H9 (cell line): ENCODE measurements around the gene TRIM43. TPM values are rescaled to one million over a fixed set of nuclear protein-coding genes. Genes with fewer than 3 reads are reported as not detected.
"Not testable (repeated sequence)": the region's sequence is repeated elsewhere in the genome, so short reads cannot be mapped to it uniquely, and the experiment has no call there.

Source experiments
- DNase-seq: peaks from one replicate; pipeline ENCODE4 v3.0.0-alpha.2; 2017
- H2AFZ ChIP-seq: one replicate; pipeline ENCODE4 v1.6.1; 2013; ENCODE audit warnings: mild to moderate bottlenecking, low read length, control low read depth, moderate library complexity
- H2AK5ac ChIP-seq: 2 replicates; pipeline ENCODE4 v1.6.1; 2013; ENCODE audit warnings: low read length, control low read depth, mixed read lengths; ENCODE audit not compliant: insufficient read length
- H2BK120ac ChIP-seq: one replicate; pipeline ENCODE4 v1.6.1; 2013; ENCODE audit warnings: low read depth, mild to moderate bottlenecking, low read length, control low read depth, inconsistent platforms; ENCODE audit not compliant: poor library complexity, severe bottlenecking
- H2BK12ac ChIP-seq: 2 replicates; pipeline ENCODE4 v1.6.1; 2013; ENCODE audit warnings: low read length, control low read depth, mixed read lengths, low read depth; ENCODE audit not compliant: insufficient read length
- H2BK15ac ChIP-seq: 2 replicates; pipeline ENCODE4 v1.6.1; 2013; ENCODE audit warnings: low read depth, low read length, control low read depth
- H2BK20ac ChIP-seq: one replicate; pipeline ENCODE4 v1.6.1; 2013; ENCODE audit warnings: low read depth, mild to moderate bottlenecking, low read length, control low read depth, inconsistent platforms; ENCODE audit not compliant: poor library complexity, severe bottlenecking
- H2BK5ac ChIP-seq: 2 replicates; pipeline ENCODE4 v1.6.1; 2013; ENCODE audit warnings: low read length, control low read depth, mixed read lengths; ENCODE audit not compliant: insufficient read length
- H3K14ac ChIP-seq: 2 replicates; pipeline ENCODE4 v1.6.1; 2013; ENCODE audit warnings: low read length, control low read depth; ENCODE audit not compliant: insufficient read depth
- H3K18ac ChIP-seq: 2 replicates; pipeline ENCODE4 v1.6.1; 2013; ENCODE audit warnings: low read depth, mild to moderate bottlenecking, mixed read lengths, low read length, control low read depth; ENCODE audit not compliant: insufficient read length
- H3K23ac ChIP-seq: 2 replicates; pipeline ENCODE4 v1.6.1; 2013; ENCODE audit warnings: low read length, control low read depth, mixed read lengths, low read depth; ENCODE audit not compliant: insufficient read length
- H3K23me2 ChIP-seq: 2 replicates; pipeline ENCODE4 v1.6.1; 2013; ENCODE audit warnings: low read depth, mild to moderate bottlenecking, mixed read lengths, low read length, control low read depth; ENCODE audit not compliant: insufficient read length, poor library complexity, severe bottlenecking
- H3K27ac ChIP-seq: 2 replicates; pipeline ENCODE4 v1.5.1; 2013; ENCODE audit warnings: low read length, control low read depth, mixed read lengths, low read depth; ENCODE audit not compliant: insufficient read length
- H3K27me3 ChIP-seq: 2 replicates; pipeline ENCODE4 v1.6.1; 2013; ENCODE audit warnings: low read length, control low read depth, inconsistent platforms; ENCODE audit not compliant: insufficient read depth
- H3K4ac ChIP-seq: 2 replicates; pipeline ENCODE4 v1.6.1; 2013; ENCODE audit warnings: low read depth, mild to moderate bottlenecking, control low read depth, inconsistent platforms, low read length, moderate library complexity
- H3K4me1 ChIP-seq: 2 replicates; pipeline ENCODE4 v1.6.1; 2013; ENCODE audit warnings: low read length, control low read depth, inconsistent platforms; ENCODE audit not compliant: insufficient read depth
- H3K4me2 ChIP-seq: 2 replicates; pipeline ENCODE4 v1.6.1; 2013; ENCODE audit warnings: low read length, control low read depth, mixed read lengths; ENCODE audit not compliant: insufficient read length, insufficient read depth
- H3K56ac ChIP-seq: 2 replicates; pipeline ENCODE4 v1.6.1; 2013; ENCODE audit warnings: low read depth, mild to moderate bottlenecking, mixed read lengths, low read length, control low read depth; ENCODE audit not compliant: insufficient read length
- H3K79me1 ChIP-seq: 2 replicates; pipeline ENCODE4 v1.6.1; 2013; ENCODE audit warnings: low read depth, mild to moderate bottlenecking, moderate library complexity, low read length, control low read depth, inconsistent platforms; ENCODE audit not compliant: insufficient read depth, poor library complexity, severe bottlenecking
- H3K79me2 ChIP-seq: 2 replicates; pipeline ENCODE4 v1.6.1; 2013; ENCODE audit warnings: low read length, control low read depth, inconsistent platforms; ENCODE audit not compliant: insufficient read depth
- H3K9ac ChIP-seq: 2 replicates; pipeline ENCODE4 v1.6.1; 2013; ENCODE audit warnings: low read length, control low read depth, mixed read lengths; ENCODE audit not compliant: insufficient read length; ENCODE audit errors: extremely low read depth
- H3K9me3 ChIP-seq: one replicate; pipeline ENCODE4 v1.6.1; 2013; ENCODE audit warnings: low read depth, low read length, inconsistent platforms; ENCODE audit not compliant: control insufficient read depth
- H3T11ph ChIP-seq: one replicate; pipeline ENCODE4 v1.6.1; 2013; ENCODE audit warnings: mild to moderate bottlenecking, low read length, control low read depth, inconsistent platforms
- H4K20me1 ChIP-seq: one replicate; pipeline ENCODE4 v1.6.1; 2013; ENCODE audit not compliant: control insufficient read depth, insufficient read length, insufficient read depth
- H4K5ac ChIP-seq: 2 replicates; pipeline ENCODE4 v1.6.1; 2013; ENCODE audit warnings: low read depth, mild to moderate bottlenecking, mixed read lengths, low read length, control low read depth; ENCODE audit not compliant: insufficient read length
- H4K8ac ChIP-seq: replicated peaks from 2 replicates; pipeline ENCODE4 v1.6.1; 2013; ENCODE audit warnings: low read length, control low read depth, mixed read lengths, low read depth; ENCODE audit not compliant: insufficient read length
- H4K91ac ChIP-seq: 2 replicates; pipeline ENCODE4 v1.6.1; 2013; ENCODE audit warnings: low read depth, mild to moderate bottlenecking, moderate library complexity, mixed read lengths, low read length, control low read depth; ENCODE audit not compliant: insufficient read length
- H3K27ac Mint-ChIP-seq, 3 experiments: 2 replicates in 2 of 3; 3 replicates in 1 of 3; pipeline ENCODE4 v1.8.0; 2020 to 2021; ENCODE audit warnings: mixed read lengths in 3 of 3, mild to moderate bottlenecking in 1 of 3, moderate library complexity in 1 of 3
- H3K27me3 Mint-ChIP-seq: 2 replicates; pipeline ENCODE4 v1.8.0; 2021; ENCODE audit warnings: low read depth, mild to moderate bottlenecking, moderate library complexity, mixed read lengths
- H3K36me3 Mint-ChIP-seq, 3 experiments: 2 replicates in 2 of 3; 3 replicates in 1 of 3; pipeline ENCODE4 v1.8.0; 2020 to 2021; ENCODE audit warnings: low read depth in 3 of 3, mixed read lengths in 3 of 3; ENCODE audit not compliant: insufficient read depth in 1 of 3
- H3K4me1 Mint-ChIP-seq, 2 experiments: 2 replicates each; pipeline ENCODE4 v1.8.0; 2020; ENCODE audit warnings: mixed read lengths in 2 of 2
- H3K4me3 Mint-ChIP-seq, 2 experiments: 2 replicates in 1 of 2; 3 replicates in 1 of 2; pipeline ENCODE4 v1.8.0; 2020 to 2021; ENCODE audit warnings: mild to moderate bottlenecking in 2 of 2, mixed read lengths in 2 of 2, moderate library complexity in 1 of 2
- H3K9me3 Mint-ChIP-seq, 2 experiments: 2 replicates in 1 of 2; 3 replicates in 1 of 2; pipeline ENCODE4 v1.8.0; 2020; ENCODE audit warnings: mild to moderate bottlenecking in 2 of 2, mixed read lengths in 2 of 2, moderate library complexity in 1 of 2
- WGBS: extraction: QIAGEN DNeasy Blood & Tissue Kit; methylation state at CpG from one replicate; pipeline ENCODE4 v1.1.7; 2013; ENCODE audit warnings: missing lambda C conversion rate, low lambda C conversion rate, mixed read lengths; ENCODE audit not compliant: insufficient read length; ENCODE audit errors: extremely low coverage; 5-methylcytosine and 5-hydroxymethylcytosine counted together
- long read RNA-seq: library from polyadenylated mRNA; unstranded; transcript quantifications from one replicate; pipeline ENCODE4 v2.0.0, GENCODE V29; 2020
- total RNA-seq: library from RNA; stranded (reverse); gene quantifications from 2 replicates; pipeline ENCODE4 v1.2.1, GENCODE V29; 2021

Gene TRIM43
- not detected in 2 replicates for total RNA-seq
- long read RNA-seq, result 0 reads

DNA sequence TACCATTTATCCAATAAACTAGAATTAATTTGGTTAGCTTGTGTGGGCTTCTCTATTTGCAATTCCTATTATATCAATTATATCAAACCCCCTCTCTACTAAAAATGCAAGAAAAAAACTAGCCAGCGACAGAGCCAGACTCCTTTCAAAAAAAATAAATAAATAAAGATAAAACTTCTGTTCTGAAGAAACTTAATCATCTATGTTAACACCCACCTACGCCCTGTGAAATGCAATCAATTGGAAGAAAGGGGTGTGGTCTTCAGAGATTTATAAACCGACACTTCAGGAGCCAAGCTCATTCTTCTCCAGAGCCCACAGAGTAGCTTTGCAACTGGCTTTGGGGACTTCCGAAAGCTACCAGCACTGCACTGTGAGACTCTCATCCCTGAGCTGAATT, at the start of gene TRIM43:
Gene TRIM43, plus strand, starts transcription at position 301 of the 400 bp plus-strand sequence. CDS start 2,023 bp downstream, outside the sequence.
- H2BK120ac ChIP-seq, H3K4me1 ChIP-seq, H3K79me1 ChIP-seq, DNase-seq, H4K91ac ChIP-seq, H3K4me2 ChIP-seq, H3K4me3 Mint-ChIP-seq, H3K18ac ChIP-seq, H3K27ac ChIP-seq, H3K27ac Mint-ChIP-seq, H3K9ac ChIP-seq, H3K9me3 ChIP-seq, H3K56ac ChIP-seq, H4K20me1 ChIP-seq, H3K14ac ChIP-seq, H3K79me2 ChIP-seq, H2BK20ac ChIP-seq, H3T11ph ChIP-seq, H3K27me3 ChIP-seq, H2BK12ac ChIP-seq, H2AFZ ChIP-seq, H3K23me2 ChIP-seq, H3K4ac ChIP-seq, H2BK5ac ChIP-seq, H2AK5ac ChIP-seq, H3K23ac ChIP-seq, H4K8ac ChIP-seq, H3K4me1 Mint-ChIP-seq, H3K27me3 Mint-ChIP-seq, H4K5ac ChIP-seq, H2BK15ac ChIP-seq, H3K36me3 Mint-ChIP-seq: not testable (repeated sequence)
- WGBS, result no CpG with 5 or more reads among the region's 4 CpGs
- peaks cover 0 to 15% of the 10 kb centered on the region in 2 experiments; a peak in 2 of 5 replicates for H3K9me3 Mint-ChIP-seq
